HG03520 (cell line): Measurements from ENCODE around the gene PHC2.

Source experiments
- ATAC-seq: cut with Tn5 transposase; IDR thresholded peaks from one replicate; pipeline ENCODE4 v1.9.1; 2021; ENCODE audit warnings: mild to moderate bottlenecking, moderate library complexity; ENCODE audit not compliant: unreplicated experiment

Gene PHC2

GRCh38 chr1:33372162-33372561 lies 58.7 kb downstream of the PHC2 start:
- ATAC-seq = no peak

GRCh38 chr1:33371334-33371733 lies 59.6 kb downstream of the PHC2 start:
- no peak for ATAC-seq

- no peak for ATAC-seq
Observed at GRCh38 chr1:33370827-33371226, 60.1 kb downstream of the PHC2 start.

- no peak for ATAC-seq
Observed at GRCh38 chr1:33370301-33370700, 60.6 kb downstream of the PHC2 start.

- no peak for ATAC-seq
Observed at GRCh38 chr1:33369764-33370163, 61.1 kb downstream of the PHC2 start.

DNA sequence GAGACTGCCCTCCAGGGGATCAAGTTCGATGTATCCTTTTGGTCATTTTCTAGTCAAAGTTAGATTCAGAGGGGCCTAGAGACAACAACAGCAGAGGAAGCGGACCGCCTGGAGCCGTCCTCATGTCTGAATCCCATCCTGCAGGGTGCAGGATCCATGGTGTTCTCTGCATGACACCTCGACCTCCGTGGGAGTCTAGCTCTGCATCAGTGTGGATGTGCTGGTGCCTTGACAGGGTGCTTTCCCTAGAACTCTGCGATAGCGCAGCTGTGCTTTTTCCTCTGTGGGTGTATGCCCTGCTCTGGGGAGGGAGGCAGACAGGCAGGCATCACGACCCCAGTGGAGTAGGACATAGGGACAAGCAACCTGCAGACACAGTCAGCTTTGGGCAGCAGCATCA lies 61.8 kb downstream of the PHC2 start:
- ATAC-seq = no peak

GRCh38 chr1:33368431-33368830 lies 62.5 kb downstream of the PHC2 start:
- no peak for ATAC-seq

DNA sequence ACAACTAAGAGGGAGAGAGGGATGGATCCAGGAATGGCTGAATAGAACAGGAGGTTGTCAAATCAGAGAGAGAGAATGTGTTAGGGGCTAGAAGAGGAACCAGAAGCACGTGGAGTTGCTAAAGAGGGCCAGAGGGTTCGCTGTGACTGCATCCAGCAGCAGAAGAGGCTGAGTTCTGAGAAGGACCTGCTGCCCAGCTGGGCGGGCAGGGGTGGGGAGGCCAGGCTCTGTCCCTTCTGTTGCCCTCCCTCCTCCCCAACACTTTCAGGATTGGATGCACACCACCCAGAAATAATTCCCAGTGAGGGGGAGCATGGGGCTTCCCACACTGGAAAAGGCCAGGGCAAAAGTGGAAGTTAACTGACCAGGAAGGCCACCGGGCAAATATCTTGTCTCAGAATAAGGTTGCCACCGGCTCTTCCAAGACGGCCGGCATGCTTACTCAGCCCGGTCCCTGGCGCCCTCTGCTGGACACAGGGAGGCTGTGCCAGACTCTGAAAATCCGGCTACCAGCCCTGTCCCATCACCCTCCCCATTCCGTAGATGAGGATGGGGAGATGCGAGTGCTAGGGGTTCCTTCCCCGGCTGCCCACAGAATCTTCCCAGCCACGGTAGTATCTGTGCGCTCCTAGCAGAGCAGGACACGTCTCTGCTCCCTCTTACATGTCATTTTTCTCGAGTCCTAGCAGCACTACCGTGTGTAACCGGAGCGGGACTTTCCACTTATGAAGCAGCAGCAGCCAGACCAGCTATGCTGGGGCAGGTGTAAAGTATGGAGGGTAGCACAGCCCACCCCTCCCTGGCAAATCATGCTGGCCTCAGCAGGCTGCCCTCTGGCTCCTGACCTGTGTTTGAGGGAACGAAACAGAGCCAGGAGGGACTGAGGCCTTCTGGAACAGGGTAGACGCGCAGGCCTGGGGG lies 63.1 kb downstream of the PHC2 start:
- ATAC-seq = peak; percentile 53

- ATAC-seq = no peak
Observed at GRCh38 chr1:33366762-33367484, 64.0 kb downstream of the PHC2 start.

GRCh38 chr1:33365560-33365997 lies 65.3 kb downstream of the PHC2 start:
- ATAC-seq = no peak

DNA sequence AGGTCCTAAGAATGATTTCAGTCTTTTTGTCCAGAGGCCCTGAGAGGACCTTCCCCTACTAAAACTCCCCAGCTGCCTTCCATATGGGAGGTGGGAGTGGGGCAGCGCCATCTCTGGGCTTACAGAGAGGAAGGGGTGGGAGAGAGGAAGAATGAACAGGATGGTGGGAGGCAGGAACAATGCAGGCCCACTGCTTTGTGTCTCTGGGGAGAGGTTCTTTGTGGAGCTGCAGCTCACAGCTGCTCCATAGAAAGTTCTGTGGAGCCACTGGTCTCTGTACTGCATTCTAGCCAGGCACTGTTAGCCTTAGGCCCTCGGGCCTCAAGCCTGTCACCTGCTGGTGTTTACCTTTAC lies 66.4 kb downstream of the PHC2 start:
- no peak for ATAC-seq

GRCh38 chr1:33363470-33363861 lies 67.4 kb downstream of the PHC2 start:
- no peak for ATAC-seq

DNA sequence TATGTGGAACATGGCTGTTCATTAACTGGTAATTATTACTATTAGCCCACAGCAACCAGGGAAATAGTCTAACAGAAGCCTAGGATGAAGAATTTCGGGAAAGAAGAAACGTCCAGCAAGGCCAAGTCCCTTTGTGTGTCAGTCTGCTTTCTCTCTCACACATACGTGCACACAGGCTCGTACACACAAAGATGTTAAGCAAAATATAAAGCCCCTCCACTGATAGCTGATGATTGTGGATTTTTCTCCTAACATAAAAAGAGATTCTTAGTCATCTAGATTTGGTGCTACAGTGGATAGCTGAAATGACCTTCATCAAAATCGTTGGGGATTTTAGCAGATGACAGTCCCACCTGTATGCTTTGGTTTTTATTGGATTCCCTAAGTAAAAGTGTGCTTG lies 67.9 kb downstream of the PHC2 start:
- no peak for ATAC-seq

GRCh38 chr1:33361532-33362235 lies 69.2 kb downstream of the PHC2 start:
- ATAC-seq = no peak

DNA sequence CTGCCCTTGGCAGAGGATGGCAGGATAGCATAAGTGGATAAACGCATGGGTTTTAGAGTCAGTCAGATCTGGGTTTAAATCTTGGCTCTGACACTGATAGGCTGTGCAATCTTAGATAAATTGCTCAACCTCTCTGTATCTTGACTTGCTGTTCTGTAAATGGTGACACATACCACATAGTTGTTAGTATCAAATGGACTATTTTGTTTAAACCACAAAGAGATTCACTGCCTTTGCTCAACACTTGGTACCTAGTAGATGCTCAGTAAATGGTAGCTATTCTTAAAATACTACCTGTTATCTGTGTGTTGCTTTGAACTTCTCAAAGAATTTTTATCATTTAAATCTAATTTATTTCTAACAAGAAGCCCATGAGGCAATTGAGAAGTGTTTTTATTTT lies 70.5 kb downstream of the PHC2 start:
- ATAC-seq = no peak

DNA sequence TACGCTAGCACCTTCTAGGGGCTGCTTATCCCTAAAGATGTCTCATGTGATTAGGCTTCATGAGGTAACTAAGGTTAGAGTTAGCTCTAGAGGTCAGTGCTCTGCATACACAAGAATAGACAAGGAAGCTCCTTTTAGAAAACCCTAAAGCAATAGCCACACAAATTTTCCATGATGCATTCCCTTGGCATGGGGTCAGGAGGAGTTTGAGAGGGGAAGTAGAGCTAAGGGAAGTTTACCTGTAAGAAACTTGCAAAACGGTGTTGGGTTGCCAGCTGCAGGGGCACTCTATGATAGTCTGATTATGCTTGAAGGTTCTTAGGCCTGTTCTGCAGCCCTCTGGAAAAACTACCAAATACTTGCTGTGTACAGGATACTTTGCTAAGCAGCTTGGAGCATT lies 71.0 kb downstream of the PHC2 start:
- ATAC-seq = no peak

DNA sequence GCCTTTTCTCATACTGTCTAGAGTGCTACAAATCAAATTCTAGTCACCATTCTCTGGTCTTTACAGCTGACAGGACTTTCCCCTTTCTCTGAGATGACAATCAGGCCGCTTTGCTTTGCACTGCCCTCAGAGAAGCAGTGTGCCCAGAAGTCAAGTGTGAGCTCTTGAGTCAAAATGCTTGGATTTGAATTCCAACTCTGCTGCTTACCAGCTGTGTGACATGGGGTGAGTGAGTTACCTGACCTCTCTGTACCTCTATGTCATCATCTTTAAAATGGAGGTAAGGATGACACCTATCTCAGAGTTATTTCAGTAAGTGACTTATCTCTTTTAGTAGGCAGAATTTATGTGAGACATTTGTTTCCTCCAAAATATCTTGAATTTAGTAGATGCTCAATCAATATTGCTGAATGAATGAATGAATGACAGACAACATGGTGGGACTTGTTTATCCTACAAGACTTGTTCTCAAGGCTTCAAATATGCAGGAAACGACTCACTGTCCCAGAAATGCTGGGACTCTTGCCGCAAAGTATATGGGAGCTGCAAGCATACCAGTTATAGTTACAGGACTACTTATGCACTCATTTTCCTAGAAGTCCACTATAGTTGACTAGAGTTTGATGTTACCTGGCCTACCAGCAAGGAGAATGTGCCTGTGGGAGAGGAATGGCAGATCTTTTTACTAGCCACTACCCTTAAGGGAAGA lies 71.9 kb downstream of the PHC2 start:
- ATAC-seq = no peak

DNA sequence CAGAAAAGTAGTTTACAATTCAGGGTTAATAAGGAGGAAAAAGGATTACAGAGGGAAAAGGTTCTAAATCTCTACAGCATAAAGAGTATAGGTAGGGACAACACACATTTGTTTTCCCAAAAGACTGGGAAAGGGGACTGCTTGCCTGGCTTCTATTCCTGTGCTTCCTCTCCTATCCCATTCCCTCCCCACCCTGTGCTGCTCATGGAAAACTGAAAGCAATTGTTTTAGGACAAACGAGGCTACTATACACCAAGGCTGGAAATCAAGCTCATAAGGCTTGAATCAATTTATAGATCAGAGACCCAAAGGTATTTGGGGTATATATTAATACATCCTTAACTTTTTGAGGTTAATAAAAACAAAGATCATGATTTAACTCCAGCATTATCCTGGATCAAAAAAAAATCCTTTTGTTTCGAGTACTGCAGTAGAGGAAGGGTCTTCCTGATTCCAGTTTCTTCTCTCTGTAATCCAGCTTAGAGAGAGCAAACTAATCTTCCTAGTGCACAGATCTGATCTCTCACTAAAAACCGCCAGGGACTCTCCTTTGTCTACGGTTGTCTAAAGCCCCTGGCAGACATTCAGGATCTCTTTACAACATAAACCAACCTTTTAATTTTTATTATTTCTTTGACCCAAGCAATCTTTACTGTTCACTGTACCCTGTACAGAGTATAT lies 72.6 kb downstream of the PHC2 start:
- no peak for ATAC-seq

- ATAC-seq = no peak
Observed at GRCh38 chr1:33357099-33357498, 73.8 kb downstream of the PHC2 start.

GRCh38 chr1:33354707-33355316 lies 76.1 kb downstream of the PHC2 start:
- no peak for ATAC-seq
